GDM1 (cell line): ENCODE measurements around the gene RCC2.

Experiments used
- DNase-seq: peaks from one replicate; lab custom pipeline; 2025; lab: John Stamatoyannopoulos, UW

Gene RCC2

GRCh38 chr1:17442841-17443240 lies 3.4 kb upstream of the RCC2 start:
- DNase-seq: no peak

- no peak for DNase-seq
These were observed 2.5 kb upstream of the RCC2 start for GRCh38 chr1:17441993-17442357.

GRCh38 chr1:17441265-17441992 lies 2.0 kb upstream of the RCC2 start:
- DNase-seq: no peak

- DNase-seq: no peak
These were observed 1.3 kb upstream of the RCC2 start for GRCh38 chr1:17440827-17441168.

GRCh38 chr1:17440074-17440826 lies 773 bp upstream of the RCC2 start:
- no peak for DNase-seq

GRCh38 chr1:17438318-17439249 lies 893 bp downstream of the RCC2 start:
- peak; percentile 75 for DNase-seq

GRCh38 chr1:17437580-17438317 lies 1.7 kb downstream of the RCC2 start:
- DNase-seq: peak; percentile 26

GRCh38 chr1:17437260-17437579 lies 2.3 kb downstream of the RCC2 start:
- no peak for DNase-seq

- no peak for DNase-seq
These were observed 2.9 kb downstream of the RCC2 start for GRCh38 chr1:17436380-17437174.

GRCh38 chr1:17434601-17435000 lies 4.9 kb downstream of the RCC2 start:
- no peak for DNase-seq

GRCh38 chr1:17434016-17434415 lies 5.5 kb downstream of the RCC2 start:
- DNase-seq: no peak

GRCh38 chr1:17433261-17433660 lies 6.2 kb downstream of the RCC2 start:
- DNase-seq: no peak

GRCh38 chr1:17432412-17432811 lies 7.1 kb downstream of the RCC2 start:
- no peak for DNase-seq

- no peak for DNase-seq
These were observed 10.3 kb downstream of the RCC2 start for GRCh38 chr1:17429183-17429582.

- no peak for DNase-seq
These were observed 11.5 kb downstream of the RCC2 start for GRCh38 chr1:17427696-17428660.

GRCh38 chr1:17425806-17426600 lies 13.5 kb downstream of the RCC2 start:
- DNase-seq: no peak

- DNase-seq: no peak
These were observed 15.7 kb downstream of the RCC2 start for GRCh38 chr1:17423781-17424245.

- DNase-seq: no peak
These were observed 17.0 kb downstream of the RCC2 start for GRCh38 chr1:17422461-17422860.

- no peak for DNase-seq
These were observed 19.0 kb downstream of the RCC2 start for GRCh38 chr1:17420391-17420918.
